BLaER1 treated with 17β-estradiol and CSF1 and Interleukin-3, amounts not matched to agents 10 nM and 100 nM (cell line): ENCODE results near the gene L3MBTL1.

Experiments
- H3K27ac ChIP-seq, 11 experiments: shearing (Covaris generic); formaldehyde crosslinking; 2 replicates each; pipeline ENCODE4 v1.8.1; 2022
- H3K27me3 ChIP-seq, 11 experiments: shearing (Covaris generic); formaldehyde crosslinking; 2 replicates each; pipeline ENCODE4 v1.8.1; 2022
- H3K36me3 ChIP-seq, 11 experiments: shearing (Covaris generic); formaldehyde crosslinking; 2 replicates each; pipeline ENCODE4 v1.8.1; 2022
- H3K4me1 ChIP-seq, 10 experiments: shearing (Covaris generic); formaldehyde crosslinking; 2 replicates each; pipeline ENCODE4 v1.8.1; 2022
- H3K4me2 ChIP-seq, 11 experiments: shearing (Covaris generic); formaldehyde crosslinking; 2 replicates each; pipeline ENCODE4 v1.8.1; 2022
- H3K4me3 ChIP-seq, 10 experiments: shearing (Covaris generic); formaldehyde crosslinking; 2 replicates each; pipeline ENCODE4 v1.8.1; 2022
- H3K9ac ChIP-seq, 11 experiments: shearing (Covaris generic); formaldehyde crosslinking; 2 replicates each; pipeline ENCODE4 v1.8.1; 2022
- H3K9me3 ChIP-seq, 11 experiments: shearing (Covaris generic); formaldehyde crosslinking; replicated peaks in 1 of 11; 2 replicates each; pipeline ENCODE4 v1.8.1; 2022
- H4K20me1 ChIP-seq, 11 experiments: shearing (Covaris generic); formaldehyde crosslinking; 2 replicates each; pipeline ENCODE4 v1.8.1; 2022
- Cebpa-rat ChIP-seq, 11 experiments: shearing (Covaris generic); IDR thresholded peaks; 2 replicates each; pipeline ENCODE4 v1.8.1; 2022

L3MBTL1 gene

GRCh38 chr20:43513372-43513930, 6.0 kb downstream of the L3MBTL1 start:
- Histone ChIP-seq H4K20me1 (peaks cover 0 to 5% (median 0%) of the 10 kb centered on the region in 11 experiments; a peak in 1 of 22 replicates), H3K4me1 (peaks cover 11 to 20% (median 18%) of the 10 kb centered on the region in 10 experiments; a peak in 15 of 20 replicates), H3K36me3 (peaks cover 0 to 14% (median 2%) of the 10 kb centered on the region in 11 experiments; a peak in 5 of 22 replicates), H3K4me2 (peak overlapping the region; percentile 53 to 79 (median 68)), H3K27ac (peak overlapping the region in 5 of 11 experiments; percentile 20 to 55 (median 35); a peak in 7 of 22 replicates), H3K9me3 (peaks cover 0 to 8% (median 3%) of the 10 kb centered on the region in 11 experiments; a peak in 12 of 22 replicates), H3K9ac (peak overlapping the region in 10 of 11 experiments; percentile 33 to 72 (median 56); a peak in 18 of 22 replicates), H3K4me3 (peak overlapping the region; percentile 50 to 77 (median 69)), H3K27me3 (peaks cover 13 to 18% (median 14%) of the 10 kb centered on the region in 11 experiments)
- TF ChIP-seq Cebpa-rat (IDR thresholded peaks at IDR 0.05), result no peak

- H3K9me3 ChIP-seq, result peaks cover 0 to 7% (median 4%) of the 10 kb centered on the region in 11 experiments; a peak in 10 of 22 replicates
- H3K9ac ChIP-seq, result peak overlapping the region; percentile 69 to 79 (median 78)
- H3K4me1 ChIP-seq, result peaks cover 11 to 19% (median 15%) of the 10 kb centered on the region in 10 experiments; a peak in 15 of 20 replicates
- peaks cover 0 to 20% (median 4%) of the 10 kb centered on the region in 11 experiments; a peak in 8 of 22 replicates for H3K36me3 ChIP-seq
- peak overlapping the region; percentile 59 to 77 (median 69) for H3K4me3 ChIP-seq
- H4K20me1 ChIP-seq, result peaks cover 0 to 5% (median 0%) of the 10 kb centered on the region in 11 experiments; a peak in 1 of 22 replicates
- peak overlapping the region in 10 of 11 experiments; percentile 50 to 77 (median 70); a peak in 20 of 22 replicates for H3K27ac ChIP-seq
- peaks cover 6 to 12% (median 8%) of the 10 kb centered on the region in 11 experiments for H3K27me3 ChIP-seq
- no peak for TF ChIP-seq Cebpa-rat (IDR thresholded peaks at IDR 0.05)
- peak overlapping the region; percentile 67 to 83 (median 76) for H3K4me2 ChIP-seq
Observed at GRCh38 chr20:43513931-43514647, 6.6 kb downstream of the L3MBTL1 start.

DNA sequence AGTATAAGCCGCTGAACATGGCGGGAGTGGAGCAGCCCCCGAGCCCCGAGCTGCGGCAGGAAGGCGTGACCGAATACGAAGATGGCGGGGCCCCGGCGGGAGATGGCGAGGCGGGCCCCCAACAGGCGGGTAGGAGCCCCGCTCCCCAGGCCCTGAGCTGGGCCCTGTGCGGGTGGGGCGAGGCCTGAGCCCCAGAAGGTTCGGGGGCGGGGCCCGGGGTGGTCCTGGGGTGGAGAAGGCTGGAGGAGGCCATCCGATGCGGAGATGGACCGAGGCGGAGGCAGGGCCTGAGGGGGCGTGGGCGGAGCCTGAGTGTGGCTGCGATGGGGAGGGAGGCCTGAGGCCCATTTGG, 7.1 kb downstream of the L3MBTL1 start:
- H3K4me3 ChIP-seq, result peak overlapping the region; percentile 59 to 77 (median 69)
- peaks cover 0 to 5% (median 0%) of the 10 kb centered on the region in 11 experiments; a peak in 1 of 22 replicates for H4K20me1 ChIP-seq
- H3K27ac ChIP-seq, result peak overlapping the region in 10 of 11 experiments; percentile 50 to 77 (median 70); a peak in 20 of 22 replicates
- H3K9me3 ChIP-seq, result peaks cover 0 to 13% (median 8%) of the 10 kb centered on the region in 11 experiments; a peak in 18 of 22 replicates
- no peak for TF ChIP-seq Cebpa-rat (IDR thresholded peaks at IDR 0.05)
- H3K36me3 ChIP-seq, result peaks cover 0 to 26% (median 4%) of the 10 kb centered on the region in 11 experiments; a peak in 10 of 22 replicates
- peak overlapping the region; percentile 69 to 79 (median 78) for H3K9ac ChIP-seq
- H3K4me1 ChIP-seq, result peaks cover 11 to 19% (median 14%) of the 10 kb centered on the region in 10 experiments; a peak in 15 of 20 replicates
- peaks cover under 1 to 6% (median 2%) of the 10 kb centered on the region in 11 experiments; a peak in 14 of 22 replicates for H3K27me3 ChIP-seq
- H3K4me2 ChIP-seq, result peak overlapping the region; percentile 67 to 83 (median 74)

DNA sequence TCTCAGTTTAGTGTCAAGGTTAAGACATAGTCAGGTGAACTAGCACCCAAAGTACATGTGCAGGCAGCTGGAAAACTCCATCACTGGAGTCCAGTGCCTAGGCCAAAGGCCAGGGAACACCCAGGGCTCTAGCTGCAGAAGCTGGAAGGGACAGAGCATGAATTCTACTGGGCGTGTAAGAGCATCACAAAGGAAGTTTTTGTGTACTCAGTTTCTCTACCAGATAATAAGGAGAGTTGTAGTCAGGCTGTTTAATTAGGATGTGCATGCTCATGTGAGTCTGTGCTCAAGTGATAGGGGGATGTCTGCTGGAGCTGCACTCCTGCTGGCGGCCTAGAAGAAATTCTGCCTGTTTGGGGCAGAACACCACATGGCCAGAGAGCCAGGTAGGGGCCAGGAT, 8.1 kb downstream of the L3MBTL1 start:
- H3K4me1 ChIP-seq, result peaks cover 11 to 19% (median 14%) of the 10 kb centered on the region in 10 experiments; a peak in 15 of 20 replicates
- H3K27ac ChIP-seq, result no peak overlapping the region
- peak overlapping the region in 6 of 11 experiments; percentile 70 to 79 (median 76); a peak in 4 of 22 replicates for H3K9ac ChIP-seq
- H3K36me3 ChIP-seq, result peaks cover 0 to 26% (median 7%) of the 10 kb centered on the region in 11 experiments; a peak in 10 of 22 replicates
- H3K4me3 ChIP-seq, result peak overlapping the region; percentile 59 to 77 (median 69); a peak in 18 of 20 replicates
- H3K4me2 ChIP-seq, result peak overlapping the region; percentile 67 to 83 (median 74)
- peaks cover 0 to 5% (median 0%) of the 10 kb centered on the region in 11 experiments; a peak in 1 of 22 replicates for H4K20me1 ChIP-seq
- no peaks in the 10 kb centered on the region for H3K27me3 ChIP-seq
- TF ChIP-seq Cebpa-rat (IDR thresholded peaks at IDR 0.05), result no peak
- peaks cover 0 to 23% (median 17%) of the 10 kb centered on the region in 11 experiments; a peak in 19 of 22 replicates for H3K9me3 ChIP-seq

GRCh38 chr20:43516251-43516824, 8.8 kb downstream of the L3MBTL1 start:
- peak overlapping the region in 10 of 11 experiments; percentile 67 to 83 (median 75); a peak in 15 of 22 replicates for H3K4me2 ChIP-seq
- no peak overlapping the region for H3K27ac ChIP-seq
- peaks cover 0 to 5% (median 0%) of the 10 kb centered on the region in 11 experiments; a peak in 1 of 22 replicates for H4K20me1 ChIP-seq
- no peak for TF ChIP-seq Cebpa-rat (IDR thresholded peaks at IDR 0.05)
- H3K9ac ChIP-seq, result no peak overlapping the region; a peak in 1 of 22 replicates
- H3K4me3 ChIP-seq, result no peak overlapping the region
- peaks cover 0 to 28% (median 17%) of the 10 kb centered on the region in 11 experiments; a peak in 19 of 22 replicates for H3K9me3 ChIP-seq
- H3K36me3 ChIP-seq, result peaks cover 0 to 26% (median 7%) of the 10 kb centered on the region in 11 experiments; a peak in 10 of 22 replicates
- H3K27me3 ChIP-seq, result no peaks in the 10 kb centered on the region
- H3K4me1 ChIP-seq, result peaks cover 11 to 19% (median 14%) of the 10 kb centered on the region in 10 experiments; a peak in 15 of 20 replicates

DNA sequence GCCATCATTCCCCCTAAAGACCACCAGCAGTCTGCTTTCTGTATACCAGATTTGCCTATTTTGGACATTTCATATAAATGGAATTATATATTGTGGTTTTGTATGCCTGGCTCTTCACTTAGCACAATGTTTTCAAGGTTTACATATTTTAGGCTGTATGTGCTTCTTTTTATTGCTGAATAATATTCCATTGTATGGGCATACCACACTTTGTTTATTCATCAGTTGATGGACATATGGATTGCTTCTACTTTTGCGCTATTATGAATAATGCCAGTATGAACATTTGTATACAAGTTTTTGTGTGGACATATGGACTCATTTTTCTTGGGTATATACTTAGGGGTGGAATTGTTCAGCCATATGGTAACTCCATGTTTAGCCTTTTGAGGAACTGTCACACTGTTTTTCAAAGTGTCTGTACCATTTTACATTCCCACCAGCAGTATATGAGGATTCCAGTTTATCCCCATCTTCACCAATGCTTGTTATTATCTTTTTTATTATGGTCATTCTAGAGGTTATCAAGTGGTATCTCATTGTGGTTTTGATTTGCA, 12.7 kb downstream of the L3MBTL1 start:
- peaks cover 0 to 5% (median 0%) of the 10 kb centered on the region in 11 experiments; a peak in 1 of 22 replicates for H4K20me1 ChIP-seq
- peaks cover 12 to 31% (median 22%) of the 10 kb centered on the region in 11 experiments; a peak in 20 of 22 replicates for H3K9me3 ChIP-seq
- no peak overlapping the region for H3K27ac ChIP-seq
- no peak overlapping the region for H3K4me2 ChIP-seq
- no peaks in the 10 kb centered on the region for H3K27me3 ChIP-seq
- H3K4me1 ChIP-seq, result peaks cover 8 to 12% (median 11%) of the 10 kb centered on the region in 10 experiments; a peak in 15 of 20 replicates
- H3K9ac ChIP-seq, result no peak overlapping the region
- no peak for TF ChIP-seq Cebpa-rat (IDR thresholded peaks at IDR 0.05)
- H3K4me3 ChIP-seq, result no peak overlapping the region
- peaks cover 0 to 26% (median 7%) of the 10 kb centered on the region in 11 experiments; a peak in 10 of 22 replicates for H3K36me3 ChIP-seq

- TF ChIP-seq Cebpa-rat (IDR thresholded peaks at IDR 0.05), result no peak
- H3K4me1 ChIP-seq, result no peaks in the 10 kb centered on the region
- peaks cover 4 to 18% (median 9%) of the 10 kb centered on the region in 11 experiments; a peak in 20 of 22 replicates for H3K9me3 ChIP-seq
- no peak overlapping the region for H3K4me3 ChIP-seq
- H3K36me3 ChIP-seq, result peaks cover 0 to 13% (median under 1%) of the 10 kb centered on the region in 11 experiments; a peak in 7 of 22 replicates
- H3K4me2 ChIP-seq, result no peak overlapping the region
- H4K20me1 ChIP-seq, result no peaks in the 10 kb centered on the region
- no peak overlapping the region for H3K27ac ChIP-seq
- no peak overlapping the region for H3K9ac ChIP-seq
- H3K27me3 ChIP-seq, result no peaks in the 10 kb centered on the region
Observed at GRCh38 chr20:43525021-43525420, 17.5 kb downstream of the L3MBTL1 start.
